Measurements from ENCODE around the gene PRR5.

GRCh38 chr22:44665115-44665514 lies 36.9 kb upstream of the PRR5 start:
- TF ChIP-seq CTCF (IDR thresholded peaks at IDR 0.05) (no peak), POLR2A (IDR thresholded peaks at IDR 0.05) (no peak)

Measured in body of pancreas (tissue), 4 donors.